ENCODE measurements around the gene FGFR1OP2.

The FGFR1OP2 gene

DNA sequence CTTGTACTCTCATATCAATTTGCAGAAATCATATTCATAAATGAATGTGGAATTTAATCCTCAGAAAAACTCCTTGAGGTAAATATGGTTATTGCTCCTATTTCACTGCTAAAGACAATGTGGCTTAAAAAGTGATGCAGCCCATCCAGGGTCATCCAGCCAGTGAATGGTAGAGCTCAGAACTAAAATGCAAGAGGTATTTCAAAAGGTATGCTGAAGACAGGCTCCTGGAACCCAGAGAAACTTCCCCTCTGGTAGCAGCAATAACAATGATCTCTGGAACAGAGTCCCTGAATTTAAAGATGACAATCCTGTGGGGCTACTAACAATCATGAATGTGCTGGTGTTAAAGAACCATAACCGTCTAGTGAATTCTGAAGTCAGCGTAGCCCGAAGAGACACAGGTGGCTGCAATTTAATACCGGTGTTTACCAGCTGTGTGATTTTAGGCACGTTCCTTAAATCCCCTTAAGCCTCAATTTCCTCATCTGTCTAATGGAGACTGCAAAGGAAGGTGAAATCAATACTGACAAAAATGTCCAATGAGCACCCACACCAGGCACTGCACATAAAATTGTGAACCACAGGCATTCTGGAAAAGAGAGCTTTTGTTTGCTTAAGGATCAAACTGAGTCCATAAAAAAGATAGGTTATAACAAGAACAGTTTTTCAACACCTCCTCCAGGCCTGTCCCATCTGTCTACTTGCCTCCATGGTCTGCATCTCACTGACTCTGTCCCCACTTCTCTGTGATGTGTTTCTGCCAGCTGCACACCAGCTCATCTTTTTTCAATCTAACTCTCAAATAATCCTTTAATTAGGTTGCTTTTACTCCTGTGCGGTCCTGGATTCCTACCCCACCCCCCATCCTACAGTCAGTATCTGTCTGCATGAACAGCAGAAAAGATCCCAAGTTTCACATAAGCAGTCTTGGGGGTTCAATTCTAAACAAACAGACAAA lies 65.4 kb downstream of the FGFR1OP2 start:
- H3K4me3 ChIP-seq (ENCODE audit: low read depth, low read length) = no peak overlapping the region
- TF ChIP-seq MYC (IDR thresholded peaks at IDR 0.05; ENCODE audit: low read depth, low read length) (no peak), POLR2A (IDR thresholded peaks at IDR 0.05; ENCODE audit: extremely low read depth, insufficient read length) (no peak), CTCF (IDR thresholded peaks at IDR 0.05; ENCODE audit: low read depth, low read length) (no peak), MAX (IDR thresholded peaks at IDR 0.05; ENCODE audit: low read depth, low read length) (no peak)
- no peak for DNase-seq (ENCODE audit: low read depth)

- H3K4me3 ChIP-seq (ENCODE audit: low read depth, low read length) = no peak overlapping the region
- no peak for DNase-seq (ENCODE audit: low read depth)
- TF ChIP-seq MAX (IDR thresholded peaks at IDR 0.05; ENCODE audit: low read depth, low read length) = no peak
- TF ChIP-seq CTCF (IDR thresholded peaks at IDR 0.05; ENCODE audit: low read depth, low read length) = no peak
- TF ChIP-seq POLR2A (IDR thresholded peaks at IDR 0.05; ENCODE audit: extremely low read depth, insufficient read length) = no peak
- no peak for TF ChIP-seq MYC (IDR thresholded peaks at IDR 0.05; ENCODE audit: low read depth, low read length)
These were observed 67.2 kb downstream of the FGFR1OP2 start for GRCh38 chr12:27005495-27005894.

- no peak for DNase-seq (ENCODE audit: low read depth)
- no peak overlapping the region for H3K4me3 ChIP-seq (ENCODE audit: low read depth, low read length)
- TF ChIP-seq POLR2A (IDR thresholded peaks at IDR 0.05; ENCODE audit: extremely low read depth, insufficient read length) (no peak), CTCF (IDR thresholded peaks at IDR 0.05; ENCODE audit: low read depth, low read length) (no peak), MYC (IDR thresholded peaks at IDR 0.05; ENCODE audit: low read depth, low read length) (no peak), MAX (IDR thresholded peaks at IDR 0.05; ENCODE audit: low read depth, low read length) (no peak)
These were observed 68.7 kb downstream of the FGFR1OP2 start for GRCh38 chr12:27006797-27007467.

- TF ChIP-seq MYC (IDR thresholded peaks at IDR 0.05; ENCODE audit: low read depth, low read length) (no peak), MAX (IDR thresholded peaks at IDR 0.05; ENCODE audit: low read depth, low read length) (no peak), POLR2A (IDR thresholded peaks at IDR 0.05; ENCODE audit: extremely low read depth, insufficient read length) (no peak), CTCF (IDR thresholded peaks at IDR 0.05; ENCODE audit: low read depth, low read length) (no peak)
- no peak overlapping the region for H3K4me3 ChIP-seq (ENCODE audit: low read depth, low read length)
- DNase-seq (ENCODE audit: low read depth) = no peak
These were observed 69.8 kb downstream of the FGFR1OP2 start for GRCh38 chr12:27008081-27008480.

- peak overlapping the region; percentile 80 for H3K4me3 ChIP-seq (ENCODE audit: low read depth, low read length)
- peak; percentile 74 for DNase-seq (ENCODE audit: low read depth)
- peak; percentile 22 for TF ChIP-seq CTCF (IDR thresholded peaks at IDR 0.05; ENCODE audit: low read depth, low read length)
- no peak for TF ChIP-seq MYC (IDR thresholded peaks at IDR 0.05; ENCODE audit: low read depth, low read length)
These were observed 71.6 kb downstream of the FGFR1OP2 start for GRCh38 chr12:27009881-27010301.
